Coronary artery (tissue), 2 donors: ENCODE measurements around the gene ATG12.
"Not testable (repeated sequence)": the region's sequence is repeated elsewhere in the genome, so short reads cannot be mapped to it uniquely, and the experiment has no call there.

Experiments used
- DNase-seq: peaks from one replicate; pipeline ENCODE4 v3.0.0-alpha.2; 2017; ENCODE audit warnings: low spot score
- H3K27ac ChIP-seq, 2 donors: fragments of 200-600 bp; sonication (generic); one replicate each; pipeline ENCODE4 v1.5.1; 2016 to 2019
- H3K4me3 ChIP-seq: fragments of 200-600 bp; sonication (generic); 2 replicates; pipeline ENCODE4 v1.5.1; 2016; ENCODE audit warnings: mild to moderate bottlenecking, moderate library complexity
- CTCF ChIP-seq: fragments of 200-600 bp; sonication (generic); IDR thresholded peaks from one replicate; pipeline ENCODE4 v1.5.1; 2019; ENCODE audit warnings: antibody characterized with exemption

Gene ATG12

GRCh38 chr5:115815693-115816225 is 25.6 kb downstream of the ATG12 start:
- no peak for TF ChIP-seq CTCF
- peak overlapping the region in 1 of 2 donors; percentile 82 for H3K27ac ChIP-seq
- peak overlapping the region; percentile 85 for H3K4me3 ChIP-seq
- no peak for DNase-seq

- TF ChIP-seq CTCF, result no peak
- Histone ChIP-seq H3K4me3 (peak overlapping the region; percentile 85), H3K27ac (peak overlapping the region in 1 of 2 donors; percentile 82)
- DNase-seq, result no peak
Measured at GRCh38 chr5:115815006-115815692, 26.2 kb downstream of the ATG12 start.

GRCh38 chr5:115813719-115814118 is 27.6 kb downstream of the ATG12 start:
- no peak for DNase-seq
- TF ChIP-seq CTCF, result no peak
- Histone ChIP-seq H3K27ac (no peak overlapping the region), H3K4me3 (peak overlapping the region; percentile 85)

- no peak for DNase-seq
- H3K4me3 ChIP-seq, result no peak overlapping the region
- no peak for TF ChIP-seq CTCF
- no peak overlapping the region for H3K27ac ChIP-seq
Measured at GRCh38 chr5:115812372-115812771, 29.0 kb downstream of the ATG12 start.

GRCh38 chr5:115811406-115811805 is 30.0 kb downstream of the ATG12 start:
- no peak overlapping the region for H3K4me3 ChIP-seq
- no peak for TF ChIP-seq CTCF
- no peak overlapping the region for H3K27ac ChIP-seq
- DNase-seq, result no peak

GRCh38 chr5:115810761-115811160 is 30.6 kb downstream of the ATG12 start:
- Histone ChIP-seq H3K27ac (no peak overlapping the region), H3K4me3 (no peak overlapping the region)
- no peak for TF ChIP-seq CTCF
- no peak for DNase-seq

- no peak for DNase-seq
- no peak for TF ChIP-seq CTCF
- H3K27ac ChIP-seq, result no peak overlapping the region
Measured at GRCh38 chr5:115809946-115810345, 31.4 kb downstream of the ATG12 start.

GRCh38 chr5:115808066-115808465 is 33.3 kb downstream of the ATG12 start:
- not testable (repeated sequence) for DNase-seq, H3K27ac ChIP-seq, H3K4me3 ChIP-seq

More at GRCh38 chr5:115809946-115810345, 31.4 kb downstream of the ATG12 start:
- H3K4me3 ChIP-seq, result no peak overlapping the region
